Epithelial cell of proximal tubule (primary cell): ENCODE measurements around the gene TTC39C. TPM values are rescaled to one million over a fixed set of nuclear protein-coding genes. Genes with fewer than 3 reads are reported as not detected.

Experiments used
- DNase-seq: peaks from one replicate; pipeline ENCODE4 v3.0.0-alpha.2; 2011; ENCODE audit warnings: low read depth
- H3K4me3 ChIP-seq: 2 replicates; pipeline ENCODE4 v1.5.1; 2011; ENCODE audit warnings: low read depth, mild to moderate bottlenecking, low read length
- total RNA-seq: library from RNA; depleted of rRNA; stranded (reverse); fragments of >200 nt; gene quantifications from 2 replicates; pipeline ENCODE4 v1.2.3, GENCODE V29; 2015
- TF ChIP-seq, protein P1 (sequence below): conservative IDR thresholded peaks from 2 replicates; pipeline ENCODE4 v1.5.1; 2012; ENCODE audit warnings: low read depth, mild to moderate bottlenecking, low read length

The TTC39C gene
- total RNA-seq, 1 donor from 2014 or later, result 11.2 TPM

DNA sequence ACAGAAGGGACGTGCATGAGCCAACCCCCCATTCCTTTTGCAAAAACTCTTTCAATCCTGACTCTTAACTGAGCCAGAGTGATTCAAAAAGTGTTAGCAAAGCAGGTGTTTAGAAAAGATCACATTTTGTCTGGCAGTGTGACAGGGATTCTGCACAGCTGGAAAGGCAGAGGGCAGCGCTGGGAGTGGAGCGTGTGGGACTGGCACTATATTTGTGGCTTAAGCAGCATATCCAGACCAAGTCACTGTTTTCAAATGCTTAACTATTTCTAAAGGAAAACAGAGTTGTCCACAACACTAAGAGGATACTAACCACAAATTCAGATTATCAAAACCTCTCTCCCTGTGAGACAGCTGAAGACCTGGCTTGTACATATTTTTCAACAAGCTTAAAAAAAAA lies 143.3 kb downstream of the TTC39C start:
- TF ChIP-seq, protein P1, sequence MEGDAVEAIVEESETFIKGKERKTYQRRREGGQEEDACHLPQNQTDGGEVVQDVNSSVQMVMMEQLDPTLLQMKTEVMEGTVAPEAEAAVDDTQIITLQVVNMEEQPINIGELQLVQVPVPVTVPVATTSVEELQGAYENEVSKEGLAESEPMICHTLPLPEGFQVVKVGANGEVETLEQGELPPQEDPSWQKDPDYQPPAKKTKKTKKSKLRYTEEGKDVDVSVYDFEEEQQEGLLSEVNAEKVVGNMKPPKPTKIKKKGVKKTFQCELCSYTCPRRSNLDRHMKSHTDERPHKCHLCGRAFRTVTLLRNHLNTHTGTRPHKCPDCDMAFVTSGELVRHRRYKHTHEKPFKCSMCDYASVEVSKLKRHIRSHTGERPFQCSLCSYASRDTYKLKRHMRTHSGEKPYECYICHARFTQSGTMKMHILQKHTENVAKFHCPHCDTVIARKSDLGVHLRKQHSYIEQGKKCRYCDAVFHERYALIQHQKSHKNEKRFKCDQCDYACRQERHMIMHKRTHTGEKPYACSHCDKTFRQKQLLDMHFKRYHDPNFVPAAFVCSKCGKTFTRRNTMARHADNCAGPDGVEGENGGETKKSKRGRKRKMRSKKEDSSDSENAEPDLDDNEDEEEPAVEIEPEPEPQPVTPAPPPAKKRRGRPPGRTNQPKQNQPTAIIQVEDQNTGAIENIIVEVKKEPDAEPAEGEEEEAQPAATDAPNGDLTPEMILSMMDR, result no peak
- DNase-seq, result no peak
- no peak overlapping the region for H3K4me3 ChIP-seq

DNA sequence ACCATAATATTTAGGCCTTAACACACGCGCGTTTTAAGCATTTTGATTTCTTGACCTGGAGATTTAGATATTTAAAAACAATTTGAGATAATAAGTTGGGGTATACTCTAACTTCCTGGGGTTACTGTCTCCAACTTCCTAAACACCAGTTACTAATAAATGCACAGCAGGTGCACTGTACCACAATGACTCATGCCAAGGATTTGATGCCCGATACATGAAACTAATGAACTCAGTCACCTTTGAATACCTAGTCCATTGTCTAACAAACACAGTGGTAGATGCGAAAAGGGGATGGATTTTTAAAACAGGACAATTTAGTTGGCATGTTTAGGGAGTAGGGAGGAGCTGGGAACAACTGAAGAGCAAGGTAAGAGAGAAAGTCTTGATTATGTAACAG lies 145.5 kb downstream of the TTC39C start:
- H3K4me3 ChIP-seq, result no peak overlapping the region
- DNase-seq, result no peak
- TF ChIP-seq, protein P1, result no peak

DNA sequence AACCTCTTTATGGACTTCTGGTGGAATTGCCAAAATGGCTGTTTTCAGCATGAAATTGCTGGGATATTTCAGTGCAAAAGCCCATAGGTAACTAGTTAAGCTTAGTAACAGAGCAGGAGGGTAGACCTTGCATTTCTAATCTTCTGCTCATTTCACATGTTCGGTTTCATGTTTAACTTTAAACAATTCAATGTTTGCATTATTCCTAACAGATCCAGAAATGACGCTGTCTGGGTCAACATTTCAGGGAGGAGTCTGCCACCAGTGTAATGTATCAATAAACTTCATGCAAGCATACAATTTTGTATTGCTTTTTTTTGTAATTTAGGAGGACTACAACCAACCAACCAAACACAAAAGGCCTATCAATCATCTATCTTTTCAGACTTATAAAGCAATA lies 146.8 kb downstream of the TTC39C start:
- DNase-seq, result no peak
- TF ChIP-seq, protein P1, result no peak
- H3K4me3 ChIP-seq, result no peak overlapping the region

DNA sequence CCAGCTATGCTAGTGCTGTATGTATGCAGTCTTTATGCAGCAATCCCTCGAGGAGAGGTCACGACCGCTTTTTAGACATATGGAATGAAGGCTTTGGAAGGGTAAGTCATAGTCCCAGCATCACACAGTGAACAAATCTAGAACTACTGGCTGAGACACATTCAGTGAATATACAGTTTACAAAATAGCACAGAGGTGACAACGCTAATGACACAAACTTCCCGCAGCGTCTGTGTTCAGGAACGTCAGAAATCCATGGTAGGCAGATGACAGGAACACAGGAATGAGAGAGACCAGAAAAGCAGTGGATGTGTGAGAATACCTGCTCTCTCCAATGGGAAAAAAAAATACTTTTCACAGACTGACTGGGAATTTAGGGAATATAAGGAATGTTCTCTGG lies 153.9 kb downstream of the TTC39C start:
- TF ChIP-seq, protein P1, result no peak
- no peak overlapping the region for H3K4me3 ChIP-seq
- DNase-seq, result no peak

DNA sequence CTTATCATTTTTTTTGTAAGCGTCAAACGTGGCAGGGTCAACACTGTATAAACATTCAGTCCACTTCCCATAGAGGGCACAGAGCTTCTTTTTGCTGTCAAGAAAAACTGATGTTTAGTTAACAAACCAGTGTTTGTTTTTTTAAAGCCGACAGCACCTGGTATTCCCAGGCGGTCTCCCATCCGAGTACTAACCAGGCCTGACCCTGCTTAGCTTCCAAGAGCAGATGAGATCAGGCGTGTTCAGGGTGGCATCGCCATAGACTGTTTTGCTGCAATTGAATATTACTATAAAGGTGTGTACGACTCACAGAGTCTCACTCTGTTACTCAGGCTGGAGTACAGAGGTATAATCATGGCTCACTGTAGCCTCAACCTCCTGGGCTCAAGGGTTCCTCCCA lies 155.8 kb downstream of the TTC39C start:
- no peak overlapping the region for H3K4me3 ChIP-seq
- no peak for DNase-seq
- TF ChIP-seq, protein P1, result no peak

DNA sequence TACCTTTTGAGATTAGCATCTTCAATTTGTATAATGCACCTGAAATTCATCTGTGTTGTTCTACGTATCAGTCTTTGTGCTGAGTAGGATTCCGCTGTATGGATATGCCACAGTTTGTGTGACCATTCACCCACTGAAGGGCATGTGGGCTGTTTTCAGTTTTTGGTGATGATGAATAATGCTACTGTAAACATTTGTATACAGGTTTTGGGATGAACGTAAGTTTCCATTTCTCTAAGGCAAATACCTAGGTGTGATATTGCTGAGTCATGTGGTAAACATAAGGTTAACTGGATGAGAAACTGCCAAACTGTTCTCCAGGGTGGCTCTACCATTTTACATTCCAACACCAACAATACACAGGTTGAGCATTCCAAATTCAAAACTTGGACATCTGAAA lies 159.4 kb downstream of the TTC39C start:
- H3K4me3 ChIP-seq, result no peak overlapping the region
- TF ChIP-seq, protein P1, result no peak
- DNase-seq, result no peak

DNA sequence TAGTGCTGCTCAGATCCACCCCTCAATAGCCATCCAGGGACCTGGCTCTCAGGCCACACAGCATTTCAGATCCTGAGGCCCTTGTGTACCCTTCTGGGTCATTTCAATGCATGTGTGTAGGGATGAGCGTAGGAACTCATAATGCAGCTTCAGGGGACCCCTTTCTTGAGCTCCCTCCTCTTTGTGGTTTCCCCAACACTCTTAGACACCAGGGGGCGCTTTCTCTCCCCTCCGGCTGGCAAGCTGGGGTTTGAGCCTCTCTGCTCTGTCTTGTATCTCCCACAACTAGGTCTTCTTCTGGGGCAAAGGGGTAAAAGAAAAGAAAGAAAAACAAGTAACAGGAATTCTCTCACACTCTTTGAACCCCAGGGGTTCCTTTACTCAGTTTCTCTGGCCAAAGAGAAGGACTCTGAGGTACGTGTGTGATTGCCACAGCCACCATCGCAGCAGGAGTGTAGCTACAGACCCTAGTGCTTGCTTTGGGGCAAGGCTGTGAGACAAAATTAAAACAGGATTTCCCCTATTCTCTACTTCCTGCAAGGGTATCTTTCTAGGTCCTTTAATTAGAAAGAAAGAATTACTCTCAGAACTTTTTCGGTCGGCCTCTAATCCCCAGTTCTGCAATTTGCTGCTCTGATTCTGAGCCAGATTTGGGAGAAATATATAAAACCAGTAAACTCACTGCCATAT lies 162.3 kb downstream of the TTC39C start:
- TF ChIP-seq, protein P1, result peak; percentile 96

More for the DNA sequence above, 162.3 kb downstream of the TTC39C start:
- DNase-seq, result no peak
- H3K4me3 ChIP-seq, result no peak overlapping the region
